Dedifferentiated amniotic fluid mesenchymal stem cell (primary cell): ENCODE measurements around the gene GMCL2.
A peak's percentile ranks its signal among the peaks of the same experiment; 100 is the strongest.
"Not testable (repeated sequence)": the region's sequence is repeated elsewhere in the genome, so short reads cannot be mapped to it uniquely, and the experiment has no call there.

Experiments used
- DNase-seq: peaks from one replicate; pipeline ENCODE4 v3.0.0-alpha.2; 2016; ENCODE audit errors: extremely low spot score

GMCL2 gene

GRCh38 chr5:178206166-178207101 is 19.3 kb upstream of the GMCL2 start:
- no peak for DNase-seq

GRCh38 chr5:178205749-178206047 is 18.5 kb upstream of the GMCL2 start:
- no peak for DNase-seq

GRCh38 chr5:178204935-178205748 is 18.0 kb upstream of the GMCL2 start:
- DNase-seq: peak; percentile 35

GRCh38 chr5:178204182-178204934 is 17.2 kb upstream of the GMCL2 start, which contains the start of gene HNRNPAB:
TSS of gene HNRNPAB (plus strand) at chr5:178204533. CDS start at chr5:178204838, 305 bp downstream.
- peak; percentile 95 for DNase-seq

- no peak for DNase-seq
These were observed 16.6 kb upstream of the GMCL2 start for GRCh38 chr5:178203670-178204181.

GRCh38 chr5:178202541-178202940 is 15.4 kb upstream of the GMCL2 start:
- no peak for DNase-seq

GRCh38 chr5:178201927-178202235 is 14.7 kb upstream of the GMCL2 start:
- DNase-seq: no peak

- no peak for DNase-seq
These were observed 14.2 kb upstream of the GMCL2 start for GRCh38 chr5:178201221-178201926.

GRCh38 chr5:178199581-178200434 is 12.6 kb upstream of the GMCL2 start:
- DNase-seq: no peak

GRCh38 chr5:178198706-178199105 is 11.5 kb upstream of the GMCL2 start:
- no peak for DNase-seq

- DNase-seq: not testable (repeated sequence)
These were observed 11.0 kb upstream of the GMCL2 start for GRCh38 chr5:178198151-178198550.

- no peak for DNase-seq
These were observed 9.8 kb upstream of the GMCL2 start for GRCh38 chr5:178196986-178197385.

- DNase-seq: no peak
These were observed 9.2 kb upstream of the GMCL2 start for GRCh38 chr5:178196281-178196812.

- DNase-seq: no peak
These were observed 6.9 kb upstream of the GMCL2 start for GRCh38 chr5:178194026-178194425.

GRCh38 chr5:178193251-178193809 is 6.2 kb upstream of the GMCL2 start:
- DNase-seq: no peak

GRCh38 chr5:178192787-178193186 is 5.6 kb upstream of the GMCL2 start:
- DNase-seq: no peak

GRCh38 chr5:178192244-178192643 is 5.1 kb upstream of the GMCL2 start:
- DNase-seq: no peak

GRCh38 chr5:178191661-178192060 is 4.5 kb upstream of the GMCL2 start:
- DNase-seq: no peak

GRCh38 chr5:178189433-178189832 is 2.3 kb upstream of the GMCL2 start:
- no peak for DNase-seq

- no peak for DNase-seq
These were observed 744 bp downstream of the GMCL2 start for GRCh38 chr5:178186427-178186826.
